G401 (cell line): Measurements from ENCODE around the gene L3MBTL4. TPM values are rescaled to one million over a fixed set of nuclear protein-coding genes. Genes with fewer than 3 reads are reported as not detected.
"Not testable (repeated sequence)": the region's sequence is repeated elsewhere in the genome, so short reads cannot be mapped to it uniquely, and the experiment has no call there.

Experiments used
- DNase-seq: peaks from one replicate; pipeline ENCODE4 v3.0.0-alpha.2; 2015; ENCODE audit warnings: low spot score
- in situ Hi-C: cut with HindIII; loops from 2 replicates; pipeline ENCODE4 v1.10.0; 2016; ENCODE audit warnings: low sequenced_read_pairs, mixed read lengths
- total RNA-seq: library from RNA; depleted of rRNA; stranded (reverse); fragments of >200 nt; shearing (Covaris generic); gene quantifications from 2 replicates; pipeline ENCODE4 v1.2.3, GENCODE V29; 2014

Gene L3MBTL4
- total RNA-seq, 1 experiment from 2014 or later: not detected

- in situ Hi-C loops: no loop called here
- no peak for DNase-seq
Measured at GRCh38 chr18:6271585-6271984, 143.1 kb downstream of the L3MBTL4 start.

- in situ Hi-C loops: no loop called here
- DNase-seq: no peak
Measured at GRCh38 chr18:6270771-6271216, 143.9 kb downstream of the L3MBTL4 start.

- DNase-seq: no peak
- in situ Hi-C loops: no loop called here
Measured at GRCh38 chr18:6269660-6270332, 144.9 kb downstream of the L3MBTL4 start.

GRCh38 chr18:6266212-6266611 is 148.5 kb downstream of the L3MBTL4 start:
- in situ Hi-C loops: no loop called here

GRCh38 chr18:6261938-6262337 is 152.8 kb downstream of the L3MBTL4 start:
- in situ Hi-C loops: no loop called here
- DNase-seq: no peak

More at GRCh38 chr18:6266212-6266611, 148.5 kb downstream of the L3MBTL4 start:
- DNase-seq: no peak

DNA sequence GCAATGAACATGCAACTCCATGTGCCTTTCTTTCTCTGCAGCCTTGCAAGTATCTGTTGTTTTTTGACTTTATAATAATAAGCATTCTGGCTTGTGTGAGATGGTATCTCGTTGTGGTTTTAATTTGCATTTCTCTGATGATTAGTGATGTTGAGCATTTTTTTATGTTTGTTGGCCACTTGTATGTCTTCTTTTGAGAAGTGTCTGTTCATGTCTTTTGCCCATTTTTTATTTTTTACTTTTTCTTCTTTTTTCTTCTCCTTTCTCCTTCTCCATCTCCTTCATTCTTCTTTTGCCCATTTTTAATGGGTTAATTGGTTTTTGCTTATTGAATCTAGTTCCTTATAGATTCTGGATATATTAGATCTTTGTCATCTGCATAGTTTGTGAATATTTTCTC is 155.4 kb downstream of the L3MBTL4 start:
- DNase-seq, in situ Hi-C loops: not testable (repeated sequence)

DNA sequence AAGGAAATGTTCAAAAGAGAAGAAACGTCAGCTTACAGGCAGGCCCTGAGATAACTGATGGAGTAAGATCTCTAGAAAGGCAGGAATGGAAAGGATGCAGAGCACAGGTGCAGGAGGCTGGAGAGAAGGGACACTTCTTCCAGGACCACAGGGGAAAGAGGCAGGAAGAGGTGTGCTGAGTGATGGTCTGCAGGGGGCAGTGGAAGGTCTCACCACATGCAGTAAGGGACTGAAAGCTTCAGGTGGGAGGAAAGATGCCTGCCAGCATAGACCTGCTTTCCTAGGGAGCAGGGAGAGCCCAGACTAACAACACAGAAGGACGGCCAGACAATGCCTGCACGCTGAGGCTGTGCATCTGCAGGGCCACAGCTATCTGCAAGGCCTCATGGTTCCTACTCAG is 156.8 kb downstream of the L3MBTL4 start:
- DNase-seq: no peak
- in situ Hi-C loops: no loop called here

DNA sequence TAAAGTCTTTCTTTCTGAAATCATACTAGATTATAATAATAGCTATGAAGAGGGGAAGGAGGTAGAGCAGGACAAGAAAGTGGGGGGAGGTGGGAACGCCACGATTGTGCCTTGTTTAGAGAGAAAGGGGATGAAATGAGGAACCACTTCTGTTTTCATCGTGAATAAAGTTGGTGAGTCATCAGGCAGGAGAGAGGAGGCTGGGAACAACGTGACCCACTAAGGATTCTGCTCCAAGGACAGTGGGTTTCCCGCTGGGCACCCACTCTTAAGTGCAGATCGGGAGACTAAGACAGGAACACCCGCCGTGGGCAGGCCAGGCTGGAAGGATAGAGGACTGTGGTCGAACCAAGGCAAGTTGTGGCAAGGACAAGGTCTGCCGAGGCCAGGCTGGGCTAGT is 158.2 kb downstream of the L3MBTL4 start:
- in situ Hi-C loops: no loop called here
- no peak for DNase-seq

DNA sequence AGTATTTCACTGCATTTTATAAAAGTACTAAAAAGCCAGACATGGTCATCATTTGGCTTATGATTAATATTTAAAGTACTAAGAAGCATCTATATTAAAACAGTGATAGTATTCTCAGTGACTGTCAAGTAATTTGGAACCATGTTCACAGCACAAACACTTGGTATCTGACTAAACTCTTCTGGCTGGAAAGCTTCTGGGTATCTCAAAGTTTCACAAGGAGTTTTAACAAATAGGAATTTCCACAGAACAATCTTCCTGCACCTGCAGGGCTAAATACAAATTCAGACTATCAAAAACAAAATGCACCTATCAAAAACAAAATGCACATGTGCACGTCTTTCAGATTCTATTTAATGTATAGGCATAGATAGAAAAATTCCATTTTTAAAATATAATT is 158.8 kb downstream of the L3MBTL4 start:
- DNase-seq: no peak
- in situ Hi-C loops: no loop called here

- in situ Hi-C loops: no loop called here
Measured at GRCh38 chr18:6255116-6255705, 159.5 kb downstream of the L3MBTL4 start.

DNA sequence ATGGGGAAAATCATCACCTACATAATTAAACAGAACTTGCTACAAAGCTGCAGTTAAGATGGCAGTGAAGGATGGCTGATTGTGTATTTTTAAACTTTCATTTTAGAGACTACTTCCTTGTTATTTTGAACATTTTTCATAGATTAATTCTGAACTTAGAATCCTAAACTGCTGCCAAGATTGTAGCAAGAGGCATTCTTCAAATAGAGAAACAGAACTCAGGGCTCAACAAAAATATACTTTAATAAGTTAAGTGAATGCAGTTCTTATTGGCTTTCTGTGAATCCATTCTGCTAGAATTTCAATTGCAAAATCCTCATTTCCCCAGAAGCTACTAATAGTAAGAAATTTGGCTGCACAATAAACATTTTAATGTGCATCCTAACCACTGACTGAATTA is 160.3 kb downstream of the L3MBTL4 start:
- DNase-seq: no peak
- in situ Hi-C loops: no loop called here

More at GRCh38 chr18:6255116-6255705, 159.5 kb downstream of the L3MBTL4 start:
- DNase-seq: no peak

- no peak for DNase-seq
- in situ Hi-C loops: no loop called here
Measured at GRCh38 chr18:6251084-6251483, 163.6 kb downstream of the L3MBTL4 start.

DNA sequence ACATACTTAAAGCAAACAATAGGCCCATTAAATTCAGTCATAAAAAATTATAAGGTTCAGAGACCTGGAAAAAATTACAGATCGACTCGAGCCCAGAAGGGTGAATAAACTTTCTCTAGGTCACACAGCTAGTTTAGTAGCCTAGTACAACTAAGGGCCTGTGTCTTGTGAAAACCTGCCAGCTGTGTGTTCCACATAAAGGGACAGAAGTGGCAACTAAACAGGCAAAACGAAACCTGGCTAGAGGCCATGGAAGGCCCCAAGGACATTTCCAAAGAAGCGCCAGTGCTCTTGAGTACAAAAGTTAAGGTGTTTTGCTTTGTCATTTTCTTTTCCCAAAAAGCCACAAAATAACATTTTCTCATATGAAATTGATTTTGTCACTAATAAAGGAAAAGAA is 164.9 kb downstream of the L3MBTL4 start:
- DNase-seq: no peak

GRCh38 chr18:6249170-6249569 is 165.5 kb downstream of the L3MBTL4 start:
- no peak for DNase-seq
- in situ Hi-C loops: no loop called here

More for the DNA sequence above, 164.9 kb downstream of the L3MBTL4 start:
- in situ Hi-C loops: no loop called here

DNA sequence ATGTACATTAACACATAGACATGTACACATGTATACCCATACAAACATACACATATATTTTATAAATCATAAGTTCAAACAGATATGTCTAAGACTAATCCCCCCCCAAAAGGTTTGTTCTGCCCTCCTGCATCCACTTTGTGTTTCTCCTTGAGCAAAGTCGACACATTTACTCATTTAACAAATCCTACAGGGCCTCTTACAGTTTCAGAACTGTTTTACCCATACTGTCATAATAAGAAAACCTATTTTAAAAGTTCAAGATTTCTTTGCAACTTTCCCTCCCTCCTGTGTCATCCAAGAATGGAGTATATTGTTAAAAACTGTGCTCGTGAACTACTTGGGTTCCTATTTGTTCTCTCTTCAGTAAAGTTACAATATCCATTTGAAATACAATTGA is 166.7 kb downstream of the L3MBTL4 start:
- no peak for DNase-seq
- in situ Hi-C loops: no loop called here

DNA sequence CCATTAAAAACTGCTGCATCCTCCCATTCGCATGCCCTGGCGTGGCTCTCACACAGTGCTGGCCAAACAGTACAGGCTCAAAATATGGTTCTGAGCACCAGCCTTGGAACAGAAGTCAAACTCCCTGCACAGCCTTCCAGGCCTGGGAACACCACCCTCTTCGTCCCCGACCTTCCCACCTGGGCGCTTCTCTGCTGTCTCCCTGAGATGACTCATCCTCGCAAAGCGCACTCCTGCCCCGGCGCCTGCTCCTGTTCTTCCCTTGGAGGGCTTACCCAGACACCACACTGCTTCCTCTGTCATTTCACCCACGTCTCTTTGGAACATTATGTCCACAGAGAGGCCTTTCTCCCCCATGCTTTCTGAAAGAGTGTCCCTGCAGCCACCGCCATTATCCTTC is 172.7 kb downstream of the L3MBTL4 start:
- DNase-seq: no peak
- in situ Hi-C loops: no loop called here

GRCh38 chr18:6239716-6240115 is 175.0 kb downstream of the L3MBTL4 start:
- no peak for DNase-seq
- in situ Hi-C loops: no loop called here

- no peak for DNase-seq
- in situ Hi-C loops: no loop called here
Measured at GRCh38 chr18:6236258-6236657, 178.5 kb downstream of the L3MBTL4 start.

- DNase-seq: no peak
- in situ Hi-C loops: no loop called here
Measured at GRCh38 chr18:6222271-6222670, 192.4 kb downstream of the L3MBTL4 start.

DNA sequence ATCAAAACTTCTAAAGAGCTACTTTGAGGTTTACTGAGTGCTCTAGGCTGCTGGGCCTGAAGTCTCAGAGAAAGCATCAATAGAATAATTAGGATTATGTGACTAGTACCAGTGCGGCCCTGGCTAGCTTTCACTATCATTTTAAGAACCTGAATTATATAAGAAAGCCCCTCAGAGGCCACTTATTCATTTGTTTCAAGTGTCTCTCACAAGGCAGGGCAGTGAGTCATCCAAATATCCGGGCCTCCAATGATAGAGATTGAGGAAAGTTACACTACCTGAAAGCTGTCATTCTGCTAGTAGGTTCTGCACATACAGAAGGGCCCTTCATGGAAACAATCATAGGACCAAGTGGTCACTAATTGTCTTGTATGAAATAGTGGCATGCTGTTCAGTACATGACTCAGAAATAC is 193.1 kb downstream of the L3MBTL4 start:
- in situ Hi-C loops: no loop called here
- DNase-seq: no peak

GRCh38 chr18:6220129-6220528 is 194.6 kb downstream of the L3MBTL4 start:
- no peak for DNase-seq
- in situ Hi-C loops: no loop called here
